Coronary artery (tissue), 2 donors: ENCODE measurements around the gene DEDD2.
A peak's percentile ranks its signal among the peaks of the same experiment; 100 is the strongest.

Experiments
- DNase-seq: peaks from one replicate; pipeline ENCODE4 v3.0.0-alpha.2; 2017; ENCODE audit warnings: low spot score
- H3K27ac ChIP-seq, 2 donors: fragments of 200-600 bp; sonication (generic); one replicate each; pipeline ENCODE4 v1.5.1; 2016 to 2019
- H3K4me3 ChIP-seq: fragments of 200-600 bp; sonication (generic); 2 replicates; pipeline ENCODE4 v1.5.1; 2016; ENCODE audit warnings: mild to moderate bottlenecking, moderate library complexity
- TF ChIP-seq, protein P1 (sequence below): fragments of 200-600 bp; sonication (generic); IDR thresholded peaks from one replicate; pipeline ENCODE4 v1.5.1; 2019; ENCODE audit warnings: antibody characterized with exemption

Gene DEDD2

DNA sequence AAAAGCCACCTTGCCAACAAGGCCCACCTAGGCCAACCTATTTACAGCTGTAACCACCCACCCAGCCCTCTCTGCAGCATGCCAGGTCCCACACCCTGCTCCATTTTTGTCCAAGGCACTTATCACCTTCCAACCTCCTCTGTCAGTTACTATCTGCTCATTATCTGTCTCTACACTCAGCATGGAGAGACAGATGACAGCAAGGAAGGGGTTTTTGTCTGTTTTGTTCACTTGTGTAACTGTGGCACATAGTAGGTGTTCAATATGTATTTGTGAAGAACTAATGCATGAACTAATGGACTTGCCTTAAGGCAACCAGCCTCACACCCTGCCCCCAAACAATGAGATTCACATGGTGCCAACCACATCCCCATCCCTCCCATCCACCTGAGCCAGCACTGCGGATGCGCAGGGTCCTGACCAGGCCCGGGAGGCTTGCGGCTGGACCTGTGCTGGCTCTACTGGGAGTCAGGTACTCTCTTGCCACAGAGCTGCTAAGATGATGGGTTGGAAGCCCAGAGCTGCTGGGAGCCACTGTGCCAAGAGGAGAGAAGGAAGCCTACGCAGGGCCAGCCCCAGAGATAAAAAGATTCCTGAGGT is 17.3 kb downstream of the DEDD2 start:
- Histone ChIP-seq H3K27ac (peak overlapping the region in 1 of 2 donors; percentile 79), H3K4me3 (no peak overlapping the region)
- TF ChIP-seq, protein P1, sequence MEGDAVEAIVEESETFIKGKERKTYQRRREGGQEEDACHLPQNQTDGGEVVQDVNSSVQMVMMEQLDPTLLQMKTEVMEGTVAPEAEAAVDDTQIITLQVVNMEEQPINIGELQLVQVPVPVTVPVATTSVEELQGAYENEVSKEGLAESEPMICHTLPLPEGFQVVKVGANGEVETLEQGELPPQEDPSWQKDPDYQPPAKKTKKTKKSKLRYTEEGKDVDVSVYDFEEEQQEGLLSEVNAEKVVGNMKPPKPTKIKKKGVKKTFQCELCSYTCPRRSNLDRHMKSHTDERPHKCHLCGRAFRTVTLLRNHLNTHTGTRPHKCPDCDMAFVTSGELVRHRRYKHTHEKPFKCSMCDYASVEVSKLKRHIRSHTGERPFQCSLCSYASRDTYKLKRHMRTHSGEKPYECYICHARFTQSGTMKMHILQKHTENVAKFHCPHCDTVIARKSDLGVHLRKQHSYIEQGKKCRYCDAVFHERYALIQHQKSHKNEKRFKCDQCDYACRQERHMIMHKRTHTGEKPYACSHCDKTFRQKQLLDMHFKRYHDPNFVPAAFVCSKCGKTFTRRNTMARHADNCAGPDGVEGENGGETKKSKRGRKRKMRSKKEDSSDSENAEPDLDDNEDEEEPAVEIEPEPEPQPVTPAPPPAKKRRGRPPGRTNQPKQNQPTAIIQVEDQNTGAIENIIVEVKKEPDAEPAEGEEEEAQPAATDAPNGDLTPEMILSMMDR = no peak
- no peak for DNase-seq

DNA sequence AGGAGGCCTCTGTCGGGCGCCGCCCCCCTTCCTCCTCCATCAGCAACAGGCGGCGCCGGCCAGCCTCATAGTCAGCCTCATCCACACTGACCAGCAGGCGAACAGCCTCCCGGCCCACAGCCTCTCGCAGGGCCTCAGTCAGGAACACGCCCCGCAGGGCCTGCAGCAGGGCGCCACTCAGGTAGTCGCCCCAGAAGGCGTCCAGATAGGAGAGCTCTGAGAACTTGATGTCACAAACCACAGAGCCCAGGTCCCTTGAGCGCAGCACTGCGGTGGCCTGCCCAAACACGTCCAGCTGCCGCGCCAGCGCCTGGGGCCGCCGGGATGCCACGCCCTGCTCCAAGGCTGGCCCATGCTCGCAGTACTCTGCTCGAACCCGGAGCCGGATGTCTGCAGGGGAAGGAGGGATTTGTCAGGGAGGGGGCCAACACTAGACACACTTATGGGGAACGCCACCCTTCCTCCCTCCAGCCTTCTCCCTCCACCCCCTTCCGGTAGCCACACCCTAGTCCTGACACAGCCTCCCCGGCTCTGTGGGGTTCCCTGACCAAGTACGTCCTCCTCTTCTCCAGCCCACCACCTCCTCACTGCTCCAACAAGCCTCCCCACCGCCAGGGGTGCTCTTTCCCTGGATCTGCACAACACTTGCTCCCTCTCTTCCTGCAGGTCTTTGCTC is 17.9 kb downstream of the DEDD2 start:
- TF ChIP-seq, protein P1 = no peak
- H3K4me3 ChIP-seq = no peak overlapping the region
- peak overlapping the region in 1 of 2 donors; percentile 79 for H3K27ac ChIP-seq
- no peak for DNase-seq

DNA sequence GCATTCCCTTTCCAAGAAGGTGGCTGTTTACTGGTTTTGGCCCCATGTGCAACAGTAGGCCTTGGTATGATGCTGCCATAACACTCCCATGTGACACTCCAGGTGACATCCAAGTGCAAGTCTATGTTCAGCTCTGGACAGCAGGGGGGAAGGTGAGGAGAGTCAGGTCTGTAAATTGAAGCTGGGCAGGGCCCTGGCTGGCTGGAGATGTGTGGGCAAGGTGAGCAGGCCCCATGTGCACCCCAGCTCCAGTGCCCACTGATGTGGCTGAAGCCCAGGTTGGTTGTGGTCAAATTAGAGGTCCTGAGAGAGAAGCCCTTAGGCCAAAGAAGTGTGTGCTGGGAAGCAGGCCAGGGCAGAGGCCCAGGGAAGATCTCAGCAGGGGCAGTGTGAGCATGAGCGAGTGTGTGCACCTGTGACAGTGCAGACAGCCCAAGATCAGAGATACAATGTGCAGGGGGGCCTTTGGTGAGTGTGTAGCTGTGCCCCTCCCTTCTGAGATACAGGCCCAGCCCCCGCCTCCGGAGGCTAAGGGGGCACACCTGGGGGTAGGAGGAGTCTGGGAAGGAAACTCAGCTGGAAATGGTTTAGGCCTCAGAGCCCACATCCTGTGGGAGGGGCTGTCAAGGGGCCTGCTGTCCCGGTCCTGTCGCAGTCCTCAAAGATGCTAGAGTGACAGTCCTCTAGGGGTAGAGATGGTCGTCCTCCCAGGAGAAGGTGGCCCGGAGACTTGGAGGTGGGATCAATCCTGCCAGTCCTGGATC is 18.6 kb downstream of the DEDD2 start:
- TF ChIP-seq, protein P1 = no peak
- Histone ChIP-seq H3K27ac (peak overlapping the region in 1 of 2 donors; percentile 79), H3K4me3 (no peak overlapping the region)
- DNase-seq = no peak

DNA sequence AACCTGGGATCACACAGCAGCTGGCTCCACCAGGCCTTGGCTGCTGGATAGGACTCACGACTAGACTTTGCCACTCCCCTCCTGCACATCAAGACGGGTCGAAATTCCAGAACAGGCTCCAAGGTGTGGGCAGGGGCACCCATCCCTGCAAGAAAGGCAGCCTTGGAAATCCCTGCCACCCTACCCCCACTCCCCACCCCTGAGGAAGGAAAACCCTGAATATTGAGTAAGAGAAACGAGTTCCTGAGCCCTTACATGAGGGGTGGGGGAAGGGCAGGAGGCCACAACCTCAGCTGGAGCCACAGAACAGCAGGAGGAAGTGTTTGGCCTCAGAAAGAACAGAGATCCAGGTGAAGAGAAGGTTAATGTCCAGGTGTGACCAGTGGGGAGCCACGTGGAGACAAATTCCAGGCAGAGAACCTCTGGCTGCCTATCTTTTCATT is 20.1 kb downstream of the DEDD2 start:
- DNase-seq = no peak
- TF ChIP-seq, protein P1 = no peak
- Histone ChIP-seq H3K27ac (no peak overlapping the region), H3K4me3 (no peak overlapping the region)

DNA sequence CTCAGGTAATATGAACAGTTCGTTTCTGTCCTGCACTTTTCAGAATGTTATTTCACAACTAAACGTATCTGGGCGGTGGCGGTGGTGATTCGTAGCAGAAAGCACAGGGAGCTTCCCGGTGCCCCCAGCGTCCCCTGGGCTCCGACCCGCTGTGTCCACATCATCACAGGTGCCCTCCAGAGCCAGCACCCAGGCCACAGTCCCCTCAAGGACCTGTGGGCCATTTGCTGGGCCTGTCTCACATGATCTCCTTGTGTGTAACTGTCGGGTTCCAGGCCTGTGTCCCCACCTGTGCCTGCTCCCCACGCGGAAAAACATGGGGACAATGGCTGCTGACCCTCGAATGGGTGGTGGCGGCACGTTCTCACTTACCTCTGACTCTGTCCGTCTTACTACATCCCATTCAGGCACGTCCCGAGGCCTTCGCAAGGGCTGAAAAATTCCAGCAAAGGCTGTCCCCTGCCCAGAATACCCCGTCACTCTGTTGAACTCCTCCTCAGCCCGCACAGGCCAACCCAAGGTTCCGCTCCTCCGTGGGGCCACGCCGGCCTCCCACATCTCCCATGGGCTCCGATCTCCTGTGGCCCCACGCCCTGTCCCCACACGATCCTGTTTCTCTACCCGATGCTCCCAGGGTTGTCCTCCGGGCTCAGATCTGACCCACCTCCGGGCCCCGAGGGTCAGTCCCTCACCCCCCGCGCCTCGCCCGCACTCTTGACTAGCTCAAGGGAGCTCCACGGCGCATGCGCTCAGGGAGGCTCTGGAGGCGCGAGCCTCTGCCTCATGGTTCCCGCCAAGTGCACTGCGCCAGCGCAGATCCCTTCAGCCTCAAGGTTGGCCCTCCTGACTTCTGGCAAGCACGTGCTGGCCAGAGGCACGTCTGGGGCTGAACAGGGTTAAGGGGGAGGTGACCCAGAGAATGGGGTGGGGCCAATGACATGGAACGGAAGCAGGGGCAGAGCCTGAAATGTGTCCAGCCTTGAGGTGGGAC is 21.2 kb downstream of the DEDD2 start:
- no peak for DNase-seq
- H3K27ac ChIP-seq = no peak overlapping the region
- TF ChIP-seq, protein P1 = no peak
- no peak overlapping the region for H3K4me3 ChIP-seq

DNA sequence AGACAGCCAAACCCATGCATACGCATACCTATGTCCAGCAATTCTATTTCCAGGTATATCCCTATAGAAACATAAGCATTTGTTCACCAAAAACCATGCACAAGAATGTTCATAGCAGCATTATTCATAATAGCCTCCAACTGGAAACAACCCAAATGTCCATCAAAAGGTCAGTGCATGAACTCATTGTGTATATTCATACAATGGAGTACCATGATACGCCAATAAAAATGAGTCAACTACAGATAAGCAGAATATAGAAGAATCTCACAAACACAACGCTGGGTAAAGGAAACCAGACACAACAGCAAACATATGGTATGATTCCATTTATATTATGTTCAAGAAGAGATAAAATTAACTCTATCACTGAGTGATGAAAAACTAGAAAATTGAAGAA is 23.8 kb downstream of the DEDD2 start:
- DNase-seq = no peak
- Histone ChIP-seq H3K27ac (no peak overlapping the region), H3K4me3 (no peak overlapping the region)
- TF ChIP-seq, protein P1 = no peak
